ENCODE measurements around the gene EGLN2. TPM values are rescaled to one million over a fixed set of nuclear protein-coding genes. Genes with fewer than 3 reads are reported as not detected.

The EGLN2 gene
- total RNA-seq, result 82.5 and 89.2 TPM in 2 replicates

GRCh38 chr19:40798683-40799557 is at the start of gene EGLN2:
Gene EGLN2, plus strand, starts transcription at chr19:40799191. Its CDS starts 1,382 bp downstream, at chr19:40800573.

GRCh38 chr19:40750058-40750873 is 48.7 kb upstream of the EGLN2 start, which contains the start of gene ACTMAP:
Gene ACTMAP, minus strand, starts transcription at chr19:40750477. Its CDS starts 674 bp downstream, at chr19:40749803.

GRCh38 chr19:40750874-40751537 is 48.0 kb upstream of the EGLN2 start, which contains the start of gene SNRPA:
Gene SNRPA, plus strand, starts transcription at chr19:40751203. Its CDS starts 206 bp downstream, at chr19:40751409.

GRCh38 chr19:40774916-40775631 is 23.9 kb upstream of the EGLN2 start, which contains the start of gene MIA:
Gene MIA, plus strand, starts transcription at chr19:40775521. Its CDS starts 22 bp downstream, at chr19:40775543.

GRCh38 chr19:40777937-40778705 is 20.9 kb upstream of the EGLN2 start, which contains the start of gene RAB4B:
Gene RAB4B, plus strand, starts transcription at chr19:40778247. Its CDS starts 129 bp downstream, at chr19:40778376.

GRCh38 chr19:40850277-40850676 is 51.3 kb downstream of the EGLN2 start, which contains the start of gene CYP2A6:
Gene CYP2A6, minus strand, starts transcription at chr19:40850447. Its CDS starts 21 bp downstream, at chr19:40850426.

Other genes with a start within 250 kb of the EGLN2 start
- gene SHKBP1, start 222.3 kb upstream of the EGLN2 start, total RNA-seq, result 85.1 and 95.4 TPM in 2 replicates
- gene LTBP4, start 197.8 kb upstream of the EGLN2 start, total RNA-seq, result 78.5 and 278 TPM in 2 replicates
- gene NUMBL, start 108.5 kb upstream of the EGLN2 start, total RNA-seq, result 32.6 and 45.3 TPM in 2 replicates
- gene COQ8B, start 82.3 kb upstream of the EGLN2 start, total RNA-seq, result 23.7 and 48.1 TPM in 2 replicates
- 13.7 and 19.3 TPM in 2 replicates for gene ITPKC, start 82.1 kb upstream of the EGLN2 start, total RNA-seq
- gene ACTMAP, start 48.7 kb upstream of the EGLN2 start, total RNA-seq, result 2.2 and 11.3 TPM in 2 replicates
- 132 and 154 TPM in 2 replicates for gene SNRPA, start 48.0 kb upstream of the EGLN2 start, total RNA-seq
- 1.8 TPM in 1 of 2 replicates, not detected in the other for gene MIA, start 23.7 kb upstream of the EGLN2 start, total RNA-seq
- 15.6 and 25.0 TPM in 2 replicates for gene RAB4B, start 20.9 kb upstream of the EGLN2 start, total RNA-seq
- gene CYP2A6, start 51.3 kb downstream of the EGLN2 start, total RNA-seq, result not detected in 2 replicates
- not detected in 2 replicates for gene CYP2A7, start 83.0 kb downstream of the EGLN2 start, total RNA-seq
- not detected in 2 replicates for gene CYP2B6, start 192.1 kb downstream of the EGLN2 start, total RNA-seq

Data from epithelial cell of alveolus of lung (primary cell).